ENCODE data around the gene NSMCE3.
A peak's percentile ranks its signal among the peaks of the same experiment; 100 is the strongest.

NSMCE3 gene

GRCh38 chr15:29289173-29289572 is 19.6 kb upstream of the NSMCE3 start:
- Histone ChIP-seq H3K9ac (ENCODE audit: low read length) (no peak overlapping the region), H3K36me3 (ENCODE audit: control insufficient read depth, insufficient read depth, low read length) (no peaks in the 10 kb centered on the region), H3K4me1 (ENCODE audit: control insufficient read depth, insufficient read depth, low read length) (no peaks in the 10 kb centered on the region), H3K27me3 (ENCODE audit: control insufficient read depth, insufficient read depth, low read length) (no peaks in the 10 kb centered on the region), H3K27ac (ENCODE audit: low read depth, low read length) (no peak overlapping the region), H3K4me3 (ENCODE audit: low read length) (no peak overlapping the region)

GRCh38 chr15:29285386-29285785 is 15.8 kb upstream of the NSMCE3 start:
- H3K4me1 ChIP-seq (ENCODE audit: control insufficient read depth, insufficient read depth, low read length) = no peaks in the 10 kb centered on the region
- no peak overlapping the region for H3K27ac ChIP-seq (ENCODE audit: low read depth, low read length)
- no peaks in the 10 kb centered on the region for H3K36me3 ChIP-seq (ENCODE audit: control insufficient read depth, insufficient read depth, low read length)
- no peak overlapping the region for H3K9ac ChIP-seq (ENCODE audit: low read length)
- H3K27me3 ChIP-seq (ENCODE audit: control insufficient read depth, insufficient read depth, low read length) = no peaks in the 10 kb centered on the region
- H3K4me3 ChIP-seq (ENCODE audit: low read length) = no peak overlapping the region

GRCh38 chr15:29283381-29283780 is 13.8 kb upstream of the NSMCE3 start:
- H3K4me3 ChIP-seq (ENCODE audit: low read length) = no peak overlapping the region
- no peak overlapping the region for H3K9ac ChIP-seq (ENCODE audit: low read length)
- H3K27ac ChIP-seq (ENCODE audit: low read depth, low read length) = no peak overlapping the region
- H3K4me1 ChIP-seq (ENCODE audit: control insufficient read depth, insufficient read depth, low read length) = no peaks in the 10 kb centered on the region
- no peaks in the 10 kb centered on the region for H3K27me3 ChIP-seq (ENCODE audit: control insufficient read depth, insufficient read depth, low read length)
- H3K36me3 ChIP-seq (ENCODE audit: control insufficient read depth, insufficient read depth, low read length) = no peaks in the 10 kb centered on the region

- Histone ChIP-seq H3K27me3 (ENCODE audit: control insufficient read depth, insufficient read depth, low read length) (no peaks in the 10 kb centered on the region), H3K9ac (ENCODE audit: low read length) (no peak overlapping the region), H3K36me3 (ENCODE audit: control insufficient read depth, insufficient read depth, low read length) (no peaks in the 10 kb centered on the region), H3K4me1 (ENCODE audit: control insufficient read depth, insufficient read depth, low read length) (no peaks in the 10 kb centered on the region), H3K4me3 (ENCODE audit: low read length) (no peak overlapping the region), H3K27ac (ENCODE audit: low read depth, low read length) (no peak overlapping the region)
These were observed 10.9 kb upstream of the NSMCE3 start for GRCh38 chr15:29280514-29280913.

- H3K4me3 ChIP-seq (ENCODE audit: low read length) = no peak overlapping the region
- no peak overlapping the region for H3K9ac ChIP-seq (ENCODE audit: low read length)
- no peaks in the 10 kb centered on the region for H3K4me1 ChIP-seq (ENCODE audit: control insufficient read depth, insufficient read depth, low read length)
- no peaks in the 10 kb centered on the region for H3K27me3 ChIP-seq (ENCODE audit: control insufficient read depth, insufficient read depth, low read length)
- H3K27ac ChIP-seq (ENCODE audit: low read depth, low read length) = no peak overlapping the region
- no peaks in the 10 kb centered on the region for H3K36me3 ChIP-seq (ENCODE audit: control insufficient read depth, insufficient read depth, low read length)
These were observed 8.9 kb upstream of the NSMCE3 start for GRCh38 chr15:29278436-29279105.

- H3K27ac ChIP-seq (ENCODE audit: low read depth, low read length) = no peak overlapping the region
- H3K9ac ChIP-seq (ENCODE audit: low read length) = no peak overlapping the region
- H3K36me3 ChIP-seq (ENCODE audit: control insufficient read depth, insufficient read depth, low read length) = no peaks in the 10 kb centered on the region
- no peak overlapping the region for H3K4me3 ChIP-seq (ENCODE audit: low read length)
- H3K4me1 ChIP-seq (ENCODE audit: control insufficient read depth, insufficient read depth, low read length) = no peaks in the 10 kb centered on the region
- no peaks in the 10 kb centered on the region for H3K27me3 ChIP-seq (ENCODE audit: control insufficient read depth, insufficient read depth, low read length)
These were observed 6.7 kb upstream of the NSMCE3 start for GRCh38 chr15:29276366-29276765.

- H3K4me3 ChIP-seq (ENCODE audit: low read length) = no peak overlapping the region
- H3K9ac ChIP-seq (ENCODE audit: low read length) = no peak overlapping the region
- peaks cover under 1% of the 10 kb centered on the region for H3K4me1 ChIP-seq (ENCODE audit: control insufficient read depth, insufficient read depth, low read length)
- no peaks in the 10 kb centered on the region for H3K27me3 ChIP-seq (ENCODE audit: control insufficient read depth, insufficient read depth, low read length)
- no peak overlapping the region for H3K27ac ChIP-seq (ENCODE audit: low read depth, low read length)
- no peaks in the 10 kb centered on the region for H3K36me3 ChIP-seq (ENCODE audit: control insufficient read depth, insufficient read depth, low read length)
These were observed 6.2 kb upstream of the NSMCE3 start for GRCh38 chr15:29275855-29276254.

- peaks cover 7% of the 10 kb centered on the region for H3K4me1 ChIP-seq (ENCODE audit: control insufficient read depth, insufficient read depth, low read length)
These were observed 5.3 kb upstream of the NSMCE3 start for GRCh38 chr15:29274946-29275345.

GRCh38 chr15:29272219-29272618 is 2.6 kb upstream of the NSMCE3 start:
- Histone ChIP-seq H3K9ac (ENCODE audit: low read length) (no peak overlapping the region), H3K4me1 (ENCODE audit: control insufficient read depth, insufficient read depth, low read length) (peaks cover 19% of the 10 kb centered on the region), H3K36me3 (ENCODE audit: control insufficient read depth, insufficient read depth, low read length) (no peaks in the 10 kb centered on the region), H3K27me3 (ENCODE audit: control insufficient read depth, insufficient read depth, low read length) (no peaks in the 10 kb centered on the region), H3K4me3 (ENCODE audit: low read length) (no peak overlapping the region), H3K27ac (ENCODE audit: low read depth, low read length) (no peak overlapping the region)

More at GRCh38 chr15:29274946-29275345, 5.3 kb upstream of the NSMCE3 start:
- no peak overlapping the region for H3K27ac ChIP-seq (ENCODE audit: low read depth, low read length)
- no peak overlapping the region for H3K4me3 ChIP-seq (ENCODE audit: low read length)
- H3K36me3 ChIP-seq (ENCODE audit: control insufficient read depth, insufficient read depth, low read length) = no peaks in the 10 kb centered on the region
- H3K9ac ChIP-seq (ENCODE audit: low read length) = no peak overlapping the region
- H3K27me3 ChIP-seq (ENCODE audit: control insufficient read depth, insufficient read depth, low read length) = no peaks in the 10 kb centered on the region

GRCh38 chr15:29270976-29271375 is 1.4 kb upstream of the NSMCE3 start:
- H3K4me1 ChIP-seq (ENCODE audit: control insufficient read depth, insufficient read depth, low read length) = peaks cover 19% of the 10 kb centered on the region
- no peaks in the 10 kb centered on the region for H3K27me3 ChIP-seq (ENCODE audit: control insufficient read depth, insufficient read depth, low read length)
- peak overlapping the region; percentile 94 for H3K27ac ChIP-seq (ENCODE audit: low read depth, low read length)
- no peaks in the 10 kb centered on the region for H3K36me3 ChIP-seq (ENCODE audit: control insufficient read depth, insufficient read depth, low read length)
- H3K9ac ChIP-seq (ENCODE audit: low read length) = no peak overlapping the region
- H3K4me3 ChIP-seq (ENCODE audit: low read length) = no peak overlapping the region

- H3K9ac ChIP-seq (ENCODE audit: low read length) = peak overlapping the region; percentile 34
These were observed 740 bp upstream of the NSMCE3 start for GRCh38 chr15:29270169-29270955.

GRCh38 chr15:29268706-29269484 is 727 bp downstream of the NSMCE3 start:
- peak overlapping the region; percentile 96 for H3K4me3 ChIP-seq (ENCODE audit: low read length)
- H3K27me3 ChIP-seq (ENCODE audit: control insufficient read depth, insufficient read depth, low read length) = no peaks in the 10 kb centered on the region
- H3K9ac ChIP-seq (ENCODE audit: low read length) = peak overlapping the region; percentile 80
- peak overlapping the region; percentile 94 for H3K27ac ChIP-seq (ENCODE audit: low read depth, low read length)
- peaks cover 19% of the 10 kb centered on the region for H3K4me1 ChIP-seq (ENCODE audit: control insufficient read depth, insufficient read depth, low read length)
- H3K36me3 ChIP-seq (ENCODE audit: control insufficient read depth, insufficient read depth, low read length) = no peaks in the 10 kb centered on the region

More at GRCh38 chr15:29270169-29270955, 740 bp upstream of the NSMCE3 start:
- peak overlapping the region; percentile 94 for H3K27ac ChIP-seq (ENCODE audit: low read depth, low read length)
- no peaks in the 10 kb centered on the region for H3K27me3 ChIP-seq (ENCODE audit: control insufficient read depth, insufficient read depth, low read length)
- peaks cover 19% of the 10 kb centered on the region for H3K4me1 ChIP-seq (ENCODE audit: control insufficient read depth, insufficient read depth, low read length)
- peak overlapping the region; percentile 96 for H3K4me3 ChIP-seq (ENCODE audit: low read length)
- H3K36me3 ChIP-seq (ENCODE audit: control insufficient read depth, insufficient read depth, low read length) = no peaks in the 10 kb centered on the region

All from rectal smooth muscle tissue (tissue), 1 donor.